B cell (primary cell): ENCODE data around the gene DAAM2.

Experiments used
- CTCF ChIP-seq: fragments of 200-600 bp; IDR thresholded peaks from one replicate; pipeline ENCODE4 v1.8.0; 2022; ENCODE audit warnings: antibody characterized with exemption, mild to moderate bottlenecking
- EZH2 ChIP-seq: IDR thresholded peaks from 2 replicates; pipeline ENCODE4 v1.6.1; 2012; ENCODE audit warnings: borderline replicate concordance, low read depth, mild to moderate bottlenecking, moderate library complexity, low read length; ENCODE audit not compliant: insufficient read depth, poor library complexity, severe bottlenecking

GRCh38 chr6:39855356-39855995 lies 63.3 kb downstream of the DAAM2 start:
- TF ChIP-seq CTCF (no peak), EZH2 (no peak)
